ENCODE measurements around the gene JAZF1.

- TF ChIP-seq CTCF (IDR thresholded peaks at IDR 0.05) (no peak), POLR2A (IDR thresholded peaks at IDR 0.05) (no peak), POLR2AphosphoS5 (IDR thresholded peaks at IDR 0.05) (no peak)
Measured at GRCh38 chr7:28132959-28133870, 47.4 kb downstream of the JAZF1 start.

All from breast epithelium (tissue), 3 donors.